ENCODE results near the gene BMP7.

The BMP7 gene

DNA sequence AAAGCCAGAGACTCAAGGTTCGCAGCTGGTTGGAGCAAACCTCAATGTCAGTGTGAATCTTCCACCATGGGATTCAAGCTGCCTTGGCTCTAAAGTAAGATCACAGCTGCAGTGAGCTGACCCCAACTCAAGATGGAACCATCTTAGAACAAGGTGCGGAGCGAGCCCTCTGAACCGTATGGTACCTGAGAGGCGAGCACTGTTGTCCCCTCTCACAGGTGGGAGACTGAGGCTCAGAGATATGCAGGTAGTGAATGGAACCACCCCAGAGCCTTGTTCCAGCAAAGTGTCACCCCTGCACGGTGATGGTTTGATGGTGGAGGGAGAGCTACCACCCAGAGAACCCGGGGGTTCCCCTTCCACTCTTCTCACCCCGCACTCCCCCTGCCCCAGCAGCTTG is 52.5 kb downstream of the BMP7 start:
- in situ Hi-C loops (cut with MboI; ENCODE audit: low sequenced_read_pairs), result no loop called here

DNA sequence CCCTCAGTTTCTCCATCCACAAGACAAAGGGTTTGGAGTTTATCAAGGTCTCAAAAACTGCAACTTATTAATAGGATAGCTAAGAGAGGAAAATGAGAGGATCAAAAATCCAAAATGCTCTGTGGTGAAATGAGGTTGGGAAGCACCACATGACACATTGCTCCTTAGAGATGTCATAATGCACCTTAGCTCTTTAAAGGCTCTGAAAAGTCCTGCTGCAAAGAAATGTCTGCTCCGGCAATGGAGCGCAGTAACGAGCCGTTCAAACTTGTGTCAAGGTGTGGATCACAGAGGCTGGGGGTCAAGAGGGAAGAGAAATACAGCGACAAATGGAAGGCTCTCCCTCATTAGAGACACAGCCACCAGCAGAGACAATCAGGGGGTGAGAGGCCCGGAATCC is 53.1 kb downstream of the BMP7 start:
- in situ Hi-C loops (cut with MboI; ENCODE audit: low sequenced_read_pairs), result no loop called here

DNA sequence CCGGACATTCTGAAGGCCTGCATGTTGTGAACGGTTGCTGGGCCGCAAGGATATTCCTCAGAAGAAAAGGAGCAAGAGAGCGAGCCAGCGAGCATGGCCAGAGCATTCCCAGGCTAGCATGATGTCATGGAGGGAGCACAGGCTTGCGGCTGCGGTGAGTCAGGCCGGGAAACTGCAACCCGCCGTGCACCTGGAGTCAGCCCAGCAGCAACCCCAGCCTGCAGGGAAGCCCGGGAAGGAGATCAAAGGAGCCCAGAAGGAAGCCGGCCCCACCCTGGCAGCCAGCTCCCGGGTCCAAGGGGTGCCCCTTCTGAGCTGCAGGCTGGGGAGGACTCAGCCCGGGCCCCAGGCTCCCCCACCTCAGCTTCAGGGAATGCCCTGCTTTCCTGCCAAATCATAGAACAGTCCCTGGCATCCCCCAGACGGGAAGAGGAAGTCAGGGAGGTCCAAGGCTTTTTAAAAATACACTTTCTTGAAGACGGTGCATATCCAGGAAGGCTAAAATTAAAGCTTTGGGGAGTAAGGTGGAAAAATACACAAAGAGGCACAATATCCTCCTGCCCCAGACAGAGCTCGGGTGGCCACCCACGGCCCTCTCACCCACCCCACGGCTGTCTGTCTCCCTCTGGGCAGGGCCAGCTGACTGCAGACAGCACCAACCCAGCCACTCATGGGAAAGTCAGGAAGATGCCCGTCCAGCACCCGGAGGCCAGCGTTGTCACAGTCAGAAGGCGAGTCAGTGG is 53.7 kb downstream of the BMP7 start:
- in situ Hi-C loops (cut with MboI; ENCODE audit: low sequenced_read_pairs), result no loop called here

DNA sequence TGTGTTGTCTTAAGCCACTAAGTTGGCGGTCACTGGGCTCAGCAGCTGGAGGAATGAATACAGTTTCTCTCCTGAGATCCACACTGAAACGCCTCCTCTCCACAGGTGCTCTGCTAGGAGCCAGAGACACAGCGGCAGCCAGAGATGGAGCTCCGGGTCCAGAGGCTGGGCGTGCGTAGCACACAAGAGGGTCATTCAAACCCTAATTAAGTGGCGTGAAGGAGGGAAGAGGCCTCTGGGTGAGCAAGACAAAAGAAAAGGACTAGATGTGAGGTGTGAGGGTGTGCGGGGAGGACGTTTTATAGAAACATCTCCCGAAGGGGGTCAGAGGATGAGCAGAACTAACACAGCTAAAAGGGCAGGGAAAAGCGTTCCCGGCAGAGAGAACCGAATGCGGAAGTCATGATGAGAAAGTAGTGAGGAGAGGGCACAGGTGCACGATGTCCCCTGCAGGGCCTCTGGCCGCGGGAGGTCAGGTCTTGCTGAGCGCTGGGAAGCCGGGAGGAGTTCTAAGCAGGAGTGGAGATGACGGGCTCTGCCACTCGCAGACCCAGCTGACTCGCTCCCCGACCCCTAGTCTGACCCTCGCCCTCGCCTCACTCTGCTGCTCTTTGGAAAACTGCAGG is 54.4 kb downstream of the BMP7 start:
- in situ Hi-C loops (cut with MboI; ENCODE audit: low sequenced_read_pairs), result no loop called here

DNA sequence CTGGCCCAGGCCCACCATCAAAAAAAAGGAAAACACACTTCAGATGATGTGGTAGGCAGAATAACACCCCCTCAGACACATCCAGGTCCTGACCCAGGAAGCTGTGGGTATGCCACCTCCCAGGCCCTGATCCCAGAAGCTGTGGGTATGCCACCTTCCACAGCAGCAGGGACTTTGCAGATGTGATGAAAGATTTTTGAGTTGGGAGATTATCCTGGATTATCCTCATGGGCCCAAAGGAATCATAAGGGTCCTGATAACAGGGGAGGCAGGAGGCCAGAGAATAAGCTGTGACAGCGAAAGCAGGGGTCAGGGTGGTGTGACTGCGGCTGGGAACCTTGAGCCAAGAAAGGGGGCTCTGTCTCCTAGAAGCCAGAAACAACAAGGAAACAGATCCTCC is 55.0 kb downstream of the BMP7 start:
- in situ Hi-C loops (cut with MboI; ENCODE audit: low sequenced_read_pairs), result no loop called here

DNA sequence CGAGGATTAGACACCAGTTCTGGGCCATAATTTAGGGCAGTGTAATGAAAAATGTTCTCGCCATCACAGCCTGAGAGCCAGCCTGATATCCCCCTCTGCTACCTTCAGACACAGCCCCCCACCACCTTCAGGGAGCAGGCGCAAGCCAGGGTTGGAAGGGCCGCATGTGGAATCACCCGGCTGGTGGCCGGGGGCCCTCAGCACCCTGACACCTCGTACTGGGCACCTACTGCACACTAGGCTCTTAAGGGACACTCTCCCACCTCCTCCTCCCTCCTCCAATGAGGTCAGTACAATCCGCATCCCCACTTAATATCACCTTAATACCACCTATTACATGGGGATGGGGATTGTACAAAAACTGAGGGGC is 55.5 kb downstream of the BMP7 start:
- in situ Hi-C loops (cut with MboI; ENCODE audit: low sequenced_read_pairs), result no loop called here

DNA sequence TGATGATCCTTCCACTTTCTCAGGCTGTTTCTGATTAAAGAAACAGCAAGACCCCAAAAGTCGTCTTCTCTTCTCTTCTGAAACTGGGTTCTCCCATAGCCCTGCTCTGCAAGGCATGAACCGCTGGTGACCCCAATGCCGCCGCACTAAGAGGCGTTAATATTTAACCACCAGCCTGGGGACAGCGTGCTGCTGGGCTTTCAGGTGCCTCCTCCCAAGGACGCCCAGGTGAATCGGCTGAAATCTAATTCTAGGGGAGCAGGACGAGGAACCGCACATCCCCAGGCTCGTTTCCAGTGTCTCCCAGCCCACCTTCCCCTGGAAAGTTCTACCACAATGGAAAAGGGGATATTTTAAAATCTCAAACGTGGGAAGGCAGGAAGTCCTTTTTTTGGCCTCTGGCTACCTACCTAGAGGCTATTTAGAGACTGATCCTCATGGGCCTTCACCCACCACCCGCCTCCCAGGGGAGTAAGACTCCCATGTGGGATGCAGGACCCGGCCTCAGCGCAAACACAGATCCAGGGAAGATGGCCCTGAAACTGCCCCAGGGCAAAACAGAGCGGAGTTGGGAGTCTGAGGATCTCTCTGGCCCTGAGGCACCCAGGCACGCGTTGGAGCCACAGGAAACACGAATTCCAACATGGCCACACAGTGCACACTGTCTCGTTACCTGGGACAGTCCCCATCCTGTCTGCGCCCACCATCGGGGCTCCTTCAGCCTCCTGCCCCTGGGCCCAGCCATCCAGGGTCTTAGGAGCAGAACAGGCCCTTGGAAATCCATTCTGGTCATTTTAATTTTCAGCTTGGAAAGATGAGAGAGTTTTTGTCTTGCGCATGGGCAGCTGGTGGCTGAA is 56.2 kb downstream of the BMP7 start:
- in situ Hi-C loops (cut with MboI; ENCODE audit: low sequenced_read_pairs), result no loop called here

DNA sequence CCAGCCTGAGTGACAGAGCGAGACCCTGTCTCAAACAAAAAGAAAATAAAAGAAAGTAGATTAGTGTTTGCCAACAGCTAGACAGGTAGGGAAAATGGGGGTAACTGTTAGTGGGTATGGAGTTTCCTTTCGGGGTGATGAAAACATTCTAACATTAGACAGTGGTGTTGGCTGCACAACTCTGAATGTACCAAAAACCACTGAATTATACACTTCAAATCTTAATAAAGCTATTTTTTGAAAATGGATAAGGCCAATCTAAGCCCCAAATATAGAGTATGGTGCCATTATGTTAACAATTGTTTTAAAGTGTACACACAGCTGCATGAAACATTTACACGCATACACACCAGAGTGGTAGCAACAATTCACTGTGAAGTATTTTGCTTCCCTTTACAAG is 57.0 kb downstream of the BMP7 start:
- in situ Hi-C loops (cut with MboI; ENCODE audit: low sequenced_read_pairs), result no loop called here

DNA sequence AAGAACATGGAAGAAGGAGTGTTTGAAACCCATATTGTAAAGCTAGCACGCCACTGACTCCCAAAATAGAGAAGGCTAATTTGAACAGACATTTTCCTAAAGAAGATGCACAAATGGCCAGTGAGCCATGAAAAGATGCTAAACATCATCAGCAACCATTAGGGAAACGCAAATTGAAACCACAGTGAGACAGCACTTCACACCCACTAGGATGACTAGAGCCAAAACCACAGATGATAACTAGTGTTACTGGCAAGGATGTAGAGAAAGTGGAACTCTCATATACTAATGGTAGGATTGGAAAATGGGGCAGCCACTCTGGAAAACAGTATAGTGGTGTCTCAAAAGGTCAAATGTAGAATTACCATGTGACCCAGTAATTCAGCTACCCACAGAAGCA is 58.2 kb downstream of the BMP7 start:
- in situ Hi-C loops (cut with MboI; ENCODE audit: low sequenced_read_pairs), result no loop called here

DNA sequence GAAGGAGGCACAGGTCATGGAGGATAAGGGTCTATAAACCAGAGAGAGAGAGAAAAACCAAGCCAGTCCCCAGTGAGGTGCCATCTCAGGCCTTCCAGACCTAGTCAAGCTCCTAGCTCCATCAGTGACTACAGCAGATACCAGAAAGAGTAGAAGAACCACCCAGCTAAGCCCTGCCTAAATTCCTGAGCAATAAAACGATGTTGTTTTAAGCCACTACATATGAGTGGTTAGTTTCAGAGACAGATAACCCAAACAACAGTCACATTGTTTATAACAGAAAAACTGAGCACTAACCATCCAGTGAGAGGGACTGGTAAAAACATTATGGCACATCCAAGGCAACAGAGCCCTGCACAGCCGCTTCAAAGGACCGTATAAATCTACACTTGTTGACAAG is 59.2 kb downstream of the BMP7 start:
- in situ Hi-C loops (cut with MboI; ENCODE audit: low sequenced_read_pairs), result no loop called here

DNA sequence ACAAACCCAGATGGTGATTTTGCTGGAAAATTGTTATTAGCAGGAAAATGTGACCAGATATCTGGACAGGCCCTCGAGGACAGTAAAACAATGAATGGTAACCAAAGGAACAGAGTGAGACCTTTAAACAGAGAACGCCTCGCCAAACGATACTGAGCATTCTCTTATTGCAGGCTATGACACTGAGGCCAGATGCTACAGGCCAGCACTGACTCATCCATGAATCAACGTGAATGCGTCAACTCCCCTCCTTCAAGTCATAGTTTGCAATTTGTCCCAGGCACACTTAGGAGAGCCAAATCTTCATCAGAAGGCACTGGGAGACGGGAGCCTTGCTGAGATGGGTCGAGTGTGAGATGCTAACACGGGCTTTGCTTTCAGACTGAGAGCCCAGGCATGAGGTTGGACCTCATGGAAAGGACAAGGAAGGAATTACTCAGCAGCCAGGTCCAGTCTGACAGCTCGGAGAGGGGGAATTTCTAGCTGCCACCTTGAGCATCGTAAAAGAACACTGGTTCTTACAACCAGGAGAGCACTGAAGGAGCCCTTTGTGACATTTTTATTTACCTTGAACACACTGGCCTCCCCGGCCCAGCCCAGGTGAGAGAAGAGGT is 60.7 kb downstream of the BMP7 start:
- in situ Hi-C loops (cut with MboI; ENCODE audit: low sequenced_read_pairs), result no loop called here

DNA sequence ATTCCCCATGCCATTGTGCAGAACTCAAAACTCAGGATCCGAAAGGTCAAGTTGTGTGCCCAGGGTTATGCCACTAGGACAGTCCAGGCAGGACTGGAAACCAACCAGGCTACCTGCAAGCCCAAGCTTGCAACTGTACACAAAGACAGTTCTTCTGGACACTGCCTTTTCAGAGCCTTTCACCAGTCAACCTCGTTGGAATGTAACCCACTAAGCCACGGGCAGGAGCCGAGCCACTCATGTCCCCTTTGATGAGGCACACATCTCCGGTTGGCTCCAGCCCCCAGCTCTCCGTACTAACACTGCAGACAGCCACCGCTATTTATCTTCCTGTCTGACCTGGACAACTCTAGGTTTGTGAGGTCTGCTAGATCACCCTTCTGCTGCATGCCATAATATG is 62.5 kb downstream of the BMP7 start:
- in situ Hi-C loops (cut with MboI; ENCODE audit: low sequenced_read_pairs), result no loop called here

DNA sequence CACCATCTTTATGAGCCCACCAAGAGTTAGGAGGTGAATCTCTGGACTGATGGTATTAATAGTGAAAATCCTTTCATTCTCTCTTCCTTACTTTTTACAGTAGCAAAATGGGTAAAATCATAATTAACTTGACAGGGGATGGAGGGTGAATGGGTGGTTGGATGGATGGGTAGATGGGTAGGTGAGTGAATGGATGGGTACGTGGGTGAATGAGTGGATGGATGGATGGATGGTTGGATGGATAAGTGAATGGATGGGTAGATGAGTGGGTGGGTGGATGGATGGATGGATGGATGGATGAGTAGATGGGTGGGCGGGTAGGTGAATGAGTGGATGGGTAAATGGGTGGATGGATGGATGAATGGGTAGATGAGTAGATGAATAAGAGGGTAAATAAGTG is 63.2 kb downstream of the BMP7 start:
- in situ Hi-C loops (cut with MboI; ENCODE audit: low sequenced_read_pairs), result no loop called here

DNA sequence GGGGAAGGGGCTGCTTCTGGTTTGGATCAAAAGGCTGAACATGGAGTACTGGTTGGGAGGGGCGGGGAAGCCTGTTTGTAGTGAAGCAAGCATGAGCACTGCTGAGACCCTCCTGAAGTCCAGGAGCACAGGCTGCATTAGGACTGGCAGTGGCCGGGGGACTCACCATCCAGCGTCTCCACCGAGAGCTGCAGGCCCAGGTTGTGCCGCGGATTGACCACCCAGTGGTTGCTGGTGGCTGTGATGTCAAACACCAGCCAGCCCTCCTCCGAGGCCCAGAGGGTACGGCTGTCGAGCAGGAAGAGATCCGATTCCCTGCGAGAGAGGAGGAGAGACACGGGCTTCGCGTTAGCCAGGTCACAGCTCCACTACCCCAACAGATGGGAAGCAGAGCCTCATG is 64.1 kb downstream of the BMP7 start:
- in situ Hi-C loops (cut with MboI; ENCODE audit: low sequenced_read_pairs), result no loop called here

DNA sequence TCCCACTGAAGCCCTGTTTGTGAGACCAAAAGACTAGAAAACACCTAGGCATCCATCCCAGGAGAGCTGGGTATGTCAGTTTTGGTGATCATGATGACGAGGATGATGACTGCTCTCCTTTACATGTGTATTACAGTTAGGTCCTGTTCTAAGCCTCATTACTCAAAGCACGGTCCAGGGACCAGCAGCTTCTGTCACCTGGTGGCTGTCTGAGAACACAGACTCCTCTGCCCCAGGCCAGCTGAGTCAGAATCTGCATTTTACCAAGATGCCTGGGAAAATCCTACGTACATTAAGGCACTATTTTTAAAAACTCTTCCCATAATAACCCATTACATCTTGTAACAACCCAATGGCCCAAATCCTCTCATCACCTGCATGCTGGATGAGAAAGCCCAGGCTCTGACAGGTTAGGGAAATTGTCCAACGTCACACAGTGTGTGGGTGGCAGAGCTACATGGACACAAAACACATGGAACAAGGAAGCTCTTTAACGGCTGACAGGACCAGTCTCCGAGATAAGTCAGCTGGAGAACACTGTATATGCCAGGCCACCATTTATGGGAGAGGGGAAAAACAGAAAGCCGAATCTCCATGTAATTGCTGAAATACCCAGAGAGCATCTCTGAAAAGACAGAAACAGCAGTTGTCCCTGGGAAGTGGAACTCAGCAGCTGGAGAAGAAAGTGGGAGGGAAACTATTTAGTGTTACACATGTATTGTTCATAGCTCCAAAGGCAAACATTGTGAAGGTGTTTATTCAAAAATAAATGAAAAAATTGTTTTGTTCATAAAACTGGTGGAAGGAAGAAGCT is 65.4 kb downstream of the BMP7 start:
- in situ Hi-C loops (cut with MboI; ENCODE audit: low sequenced_read_pairs), result no loop called here

DNA sequence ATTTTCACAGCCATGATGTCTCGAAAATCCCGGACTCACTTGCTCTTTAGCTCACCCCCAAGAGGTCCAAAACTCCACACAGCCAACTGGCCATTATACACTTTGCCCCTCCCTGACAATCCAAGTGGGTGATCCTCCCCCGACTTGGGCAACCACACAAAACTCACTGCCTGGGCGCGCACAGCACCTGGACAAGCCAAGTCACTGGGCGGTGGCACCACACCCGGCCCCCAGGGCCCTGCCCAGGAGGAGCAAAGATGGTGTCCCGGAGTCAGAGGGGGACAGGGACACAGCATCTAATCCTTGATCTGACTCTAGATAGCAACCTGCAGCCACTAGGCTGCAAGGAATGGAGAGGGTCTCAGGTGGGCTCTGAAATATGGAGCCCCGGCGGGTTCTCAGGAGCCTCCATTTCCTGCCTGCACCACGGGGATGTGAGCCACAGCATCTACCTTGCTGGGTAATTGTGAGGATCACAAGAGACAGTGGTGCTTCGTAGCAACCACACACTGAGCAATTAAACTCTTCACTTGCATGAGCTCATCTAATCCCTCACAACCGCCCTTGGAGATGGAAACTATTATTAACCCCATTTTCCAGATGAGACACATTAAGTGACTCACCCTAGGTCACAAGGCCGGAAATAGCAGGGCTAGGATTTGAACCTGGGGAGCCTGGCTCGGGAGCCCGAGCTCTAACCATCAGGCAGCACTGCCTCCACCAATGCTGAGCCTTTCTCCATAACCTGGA is 66.6 kb downstream of the BMP7 start:
- in situ Hi-C loops (cut with MboI; ENCODE audit: low sequenced_read_pairs), result no loop called here

DNA sequence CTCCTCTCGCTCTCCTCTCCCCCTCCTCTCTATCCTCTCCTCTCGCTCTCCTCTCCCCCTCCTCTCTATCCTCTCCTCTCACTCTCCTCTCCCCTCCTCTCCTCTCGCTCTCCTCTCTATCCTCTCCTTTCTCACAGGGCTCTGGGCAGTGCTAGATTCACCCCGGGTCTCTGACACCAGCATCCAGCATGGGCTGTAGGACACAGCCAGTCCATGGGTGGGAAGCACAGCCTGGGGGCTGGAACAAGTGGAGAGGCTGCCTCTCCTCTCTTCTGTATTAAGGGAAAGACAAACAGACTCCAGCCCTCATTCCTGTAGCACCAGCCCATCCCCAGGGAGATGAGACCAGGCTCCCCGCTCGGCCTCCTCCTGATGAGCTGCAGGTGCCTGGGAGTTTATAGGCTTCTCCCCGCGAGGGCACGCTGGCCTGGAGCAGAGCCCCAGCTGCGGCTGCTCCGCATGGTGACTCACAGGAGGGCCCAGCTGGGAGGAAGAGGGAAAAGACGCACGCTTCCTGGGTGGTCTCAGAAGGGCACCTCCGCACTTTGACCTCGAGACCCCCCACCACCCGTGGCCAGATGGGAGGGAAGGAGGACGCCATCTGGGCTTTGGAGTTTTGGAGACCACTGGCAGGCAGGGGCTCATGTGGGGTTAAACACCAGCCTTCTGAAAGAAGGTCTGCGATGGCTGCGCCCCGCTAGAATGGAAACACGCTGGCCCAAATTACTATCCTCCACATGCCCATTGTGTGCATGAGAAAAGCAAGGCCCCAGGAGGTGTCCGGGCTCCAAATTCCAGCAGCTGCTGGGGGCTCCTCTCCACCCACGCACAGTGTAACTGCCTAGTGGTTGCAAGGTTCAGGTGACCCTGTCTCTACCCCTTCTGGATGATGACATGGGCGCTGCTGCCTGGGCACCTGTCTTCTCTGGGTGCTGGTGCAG is 68.0 kb downstream of the BMP7 start:
- in situ Hi-C loops (cut with MboI; ENCODE audit: low sequenced_read_pairs), result no loop called here

DNA sequence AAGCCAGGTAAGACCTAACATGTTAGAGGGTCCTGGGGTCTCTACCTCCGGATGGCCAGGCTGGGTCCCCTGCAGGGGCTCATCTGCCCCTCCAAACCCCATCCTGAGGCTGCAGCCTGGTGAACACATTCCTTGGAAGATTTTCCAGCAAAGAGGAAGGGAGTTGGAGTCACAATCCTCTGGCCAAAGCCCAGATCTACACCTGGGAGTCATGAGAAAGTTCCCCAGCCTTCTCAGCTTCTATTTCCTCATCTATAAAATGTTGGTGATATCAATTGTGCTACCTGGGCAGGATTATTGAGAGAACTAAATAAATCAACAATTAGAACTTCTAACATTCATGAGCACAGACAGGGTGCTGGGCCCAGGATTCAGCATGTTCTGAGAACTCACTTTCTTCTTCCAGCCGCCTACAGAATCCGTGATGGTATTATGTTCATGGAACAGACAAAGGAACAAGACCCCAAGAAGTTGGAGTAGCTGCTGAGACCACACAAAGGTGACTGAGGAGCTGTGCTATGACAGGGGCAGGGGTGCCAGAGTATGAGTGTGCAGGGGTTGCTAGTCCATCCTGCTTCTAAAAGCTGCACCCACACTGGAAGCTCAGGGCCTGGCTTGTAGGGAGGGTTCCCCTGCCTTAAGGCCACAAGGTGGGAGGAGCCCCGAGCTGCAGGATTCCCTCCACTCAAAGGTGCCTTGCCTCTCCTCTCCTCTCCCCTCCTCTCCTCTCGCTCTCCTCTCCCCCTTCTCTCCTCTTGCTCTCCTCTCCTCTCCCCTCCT is 68.9 kb downstream of the BMP7 start:
- in situ Hi-C loops (cut with MboI; ENCODE audit: low sequenced_read_pairs), result no loop called here
